ENCODE data around the gene VTI1A. TPM values are rescaled to one million over a fixed set of nuclear protein-coding genes. Genes with fewer than 3 reads are reported as not detected.

VTI1A gene
- total and polyA plus RNA-seq, 2 of the 8 experiments (the other 6 are each of a cell fraction or from before 2014, with no cell fraction given): 6.0 to 20.0 TPM

DNA sequence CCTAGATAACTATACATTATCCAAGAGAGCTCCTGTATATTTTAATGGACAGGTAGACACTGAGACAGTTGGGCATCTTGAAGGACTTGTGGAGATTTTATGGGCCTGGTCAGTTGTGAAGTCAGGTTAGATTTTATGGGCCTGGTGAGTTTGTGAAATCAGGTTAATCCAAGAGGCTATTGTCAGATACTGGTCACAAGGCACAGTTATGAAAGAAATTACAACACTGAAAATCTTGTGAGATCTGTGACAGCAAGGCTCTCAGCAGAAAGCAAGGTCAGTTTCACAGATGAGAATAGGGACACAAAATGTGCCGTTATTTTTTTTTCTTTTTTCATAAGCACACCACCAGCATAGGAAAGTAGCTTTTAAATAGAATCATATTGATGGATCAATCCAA, 167.6 kb downstream of the VTI1A start:
- no peaks in the 10 kb centered on the region for H3K4me1 ChIP-seq (replicated peaks in 1 of 4; ENCODE audit: control insufficient read depth in 3 of 4, insufficient read depth in 4 of 4, low read length in 3 of 4)
- H3K79me2 ChIP-seq (ENCODE audit: control insufficient read depth in 1 of 2, insufficient read depth in 2 of 2, low read length in 2 of 2): no peaks in the 10 kb centered on the region
- POLR2A ChIA-PET (ENCODE audit: partially characterized antibody): no interaction called here
- H3K79me1 ChIP-seq (ENCODE audit: low read depth, low read length): no peaks in the 10 kb centered on the region
- H3K27me3 ChIP-seq (replicated peaks in 1 of 4; ENCODE audit: control insufficient read depth in 3 of 4, extremely low read depth in 1 of 4, insufficient read depth in 3 of 4, low read length in 3 of 4): no peaks in the 10 kb centered on the region
- no peaks in the 10 kb centered on the region for H4K20me1 ChIP-seq (replicated peaks in 1 of 2; ENCODE audit: control insufficient read depth in 1 of 2, insufficient read depth in 2 of 2, low read length in 2 of 2)
- no peaks in the 10 kb centered on the region for H3K36me3 ChIP-seq (ENCODE audit: control insufficient read depth in 2 of 4, insufficient read depth in 4 of 4, low read length in 3 of 4)
- no peak for DNase-seq (ENCODE audit: low read depth in 1 of 2, low spot score in 2 of 2)
- H2BK5ac ChIP-seq (ENCODE audit: low read depth, low read length): no peak overlapping the region
- peaks cover 0 to 13% of the 10 kb centered on the region in 2 experiments; a peak in 2 of 4 replicates for H3K9me3 ChIP-seq (ENCODE audit: insufficient read depth in 2 of 2, low read depth in 1 of 2, low read length in 1 of 2)
- H3K4me2 ChIP-seq (ENCODE audit: insufficient read depth in 1 of 2, low read depth in 2 of 2, low read length in 2 of 2): no peak overlapping the region
- TF ChIP-seq RAD21 (IDR thresholded peaks at IDR 0.05 in 1 of 2, conservative IDR thresholded peaks at IDR 0.05 in 1 of 2; ENCODE audit: low read depth in 2 of 2, low read length in 2 of 2) (no peak), SRF (IDR thresholded peaks at IDR 0.05; ENCODE audit: low read depth, low read length) (no peak), ZNF274 (IDR thresholded peaks at IDR 0.05; ENCODE audit: borderline replicate concordance, extremely low read depth, low read length) (no peak), TBP (IDR thresholded peaks at IDR 0.05; ENCODE audit: low read depth, low read length) (no peak), CBX8 (IDR thresholded peaks at IDR 0.05; ENCODE audit: borderline replicate concordance, low read depth, low read length) (no peak)
- H2BK12ac ChIP-seq (ENCODE audit: low read depth, low read length): no peak overlapping the region
- no peak overlapping the region for H3K9ac ChIP-seq (replicated peaks in 1 of 4; ENCODE audit: extremely low read depth in 1 of 4, low read depth in 3 of 4, low read length in 3 of 4)
- H2BK15ac ChIP-seq (ENCODE audit: low read length): no peak overlapping the region
- WGBS, 2 experiments (ENCODE audit: extremely low coverage in 1 of 2, insufficient coverage in 1 of 2, insufficient read length in 1 of 2, insufficient replicate concordance in 2 of 2, low coverage in 1 of 2, low lambda C conversion rate in 2 of 2, missing lambda C conversion rate in 1 of 2): 82% methylated on average over 1 of the region's 1 CpG; no CpG with 5 or more reads in 1 of the 2 experiments
- H2AFZ ChIP-seq (ENCODE audit: low read length): no peak overlapping the region
- H2BK20ac ChIP-seq (ENCODE audit: low read length): no peak overlapping the region
- no peak overlapping the region for H3K4me3 ChIP-seq (ENCODE audit: extremely low read depth in 1 of 4, insufficient read depth in 2 of 4, low read depth in 3 of 4, low read length in 4 of 4)
- peak; percentile 24 for FAIRE-seq
- H4K8ac ChIP-seq (ENCODE audit: extremely low read depth, insufficient read depth, low read length): no peak overlapping the region
- no peak overlapping the region for H2AK5ac ChIP-seq (ENCODE audit: low read depth, low read length)
- H4K91ac ChIP-seq (replicated peaks; ENCODE audit: insufficient read length, low read length): no peak overlapping the region
- CTCF ChIA-PET (ENCODE audit: partially characterized antibody): interaction anchor here (0.9 kb wide), 1 partner anchor 34 kb away, joined by 4 read pairs; no protein-coding TSS in a partner anchor
- H3K4ac ChIP-seq (replicated peaks; ENCODE audit: insufficient read length, low read depth, low read length): no peak overlapping the region
- H3K27ac ChIP-seq (ENCODE audit: low read depth, low read length): no peak overlapping the region
- H3K56ac ChIP-seq (replicated peaks; ENCODE audit: insufficient read length, low read depth, low read length): no peak overlapping the region
- H2BK120ac ChIP-seq (replicated peaks; ENCODE audit: low read depth, low read length): no peak overlapping the region
- H3K18ac ChIP-seq (ENCODE audit: extremely low read depth, low read length): no peak overlapping the region
- H3K23ac ChIP-seq (ENCODE audit: insufficient read length): no peak overlapping the region
- no peak overlapping the region for H4K5ac ChIP-seq (ENCODE audit: insufficient read length, low read depth, low read length)
- H3K23me2 ChIP-seq (ENCODE audit: low read depth, low read length): no peaks in the 10 kb centered on the region
- H3K14ac ChIP-seq (ENCODE audit: insufficient read length): no peak overlapping the region
